ENCODE results near the gene RAB5IF. TPM values are rescaled to one million over a fixed set of nuclear protein-coding genes. Genes with fewer than 3 reads are reported as not detected.

The RAB5IF gene
- total and polyA plus RNA-seq, 2 of the 13 experiments (the other 11 are each of a cell fraction or from before 2014, with no cell fraction given): 261 to 305 TPM

GRCh38 chr20:36573103-36573797, 32.3 kb upstream of the RAB5IF start, which contains the start of gene TGIF2 (continued):
- TF ChIP-seq, protein P1, sequence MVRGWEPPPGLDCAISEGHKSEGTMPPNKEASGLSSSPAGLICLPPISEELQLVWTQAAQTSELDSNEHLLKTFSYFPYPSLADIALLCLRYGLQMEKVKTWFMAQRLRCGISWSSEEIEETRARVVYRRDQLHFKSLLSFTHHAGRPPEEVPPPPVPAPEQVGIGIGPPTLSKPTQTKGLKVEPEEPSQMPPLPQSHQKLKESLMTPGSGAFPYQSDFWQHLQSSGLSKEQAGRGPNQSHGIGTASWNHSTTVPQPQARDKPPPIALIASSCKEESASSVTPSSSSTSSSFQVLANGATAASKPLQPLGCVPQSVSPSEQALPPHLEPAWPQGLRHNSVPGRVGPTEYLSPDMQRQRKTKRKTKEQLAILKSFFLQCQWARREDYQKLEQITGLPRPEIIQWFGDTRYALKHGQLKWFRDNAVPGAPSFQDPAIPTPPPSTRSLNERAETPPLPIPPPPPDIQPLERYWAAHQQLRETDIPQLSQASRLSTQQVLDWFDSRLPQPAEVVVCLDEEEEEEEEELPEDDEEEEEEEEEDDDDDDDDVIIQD (CRISPR knock-in tag; IDR thresholded peaks at IDR 0.05; ENCODE audit: low read depth): 0 out of 2 replicates have a peak, but pooled peaks have one; percentile 11
- TF ChIP-seq ZNF33B (CRISPR knock-in tag; IDR thresholded peaks at IDR 0.05) (peak; percentile 89), ERF (CRISPR knock-in tag; IDR thresholded peaks at IDR 0.05) (peak; percentile 92), FOXA1 (IDR thresholded peaks at IDR 0.05) (no peak), FOXA1 (CRISPR knock-in tag; IDR thresholded peaks at IDR 0.05) (no peak), ARNT (IDR thresholded peaks at IDR 0.05) (no peak), ADNP (CRISPR knock-in tag; IDR thresholded peaks at IDR 0.05) (no peak), TRIM24 (CRISPR knock-in tag; IDR thresholded peaks at IDR 0.05) (no peak), AGO1 (IDR thresholded peaks at IDR 0.05; ENCODE audit: low read depth, low read length, poor library complexity, severe bottlenecking) (peak; percentile 41), TSC22D2 (CRISPR knock-in tag; IDR thresholded peaks at IDR 0.05; ENCODE audit: borderline replicate concordance) (0 out of 2 replicates have a peak, but pooled peaks have one; percentile 29), BCL6 (CRISPR knock-in tag; IDR thresholded peaks at IDR 0.05) (peak; percentile 68), HMG20A (CRISPR knock-in tag; IDR thresholded peaks at IDR 0.05; ENCODE audit: borderline replicate concordance) (peak; percentile 23; the same call in 1 of the 2 replicates), ZFP36L2 (CRISPR knock-in tag; IDR thresholded peaks at IDR 0.05) (peak; percentile 11; the same call in 1 of the 2 replicates), ZNF12 (CRISPR knock-in tag; IDR thresholded peaks at IDR 0.05) (0 out of 2 replicates have a peak, but pooled peaks have one; percentile 11), FOSL1 (CRISPR knock-in tag; IDR thresholded peaks at IDR 0.05; ENCODE audit: borderline replicate concordance) (no peak), E2F2 (CRISPR knock-in tag; IDR thresholded peaks at IDR 0.05; ENCODE audit: borderline replicate concordance) (no peak; the same call in 1 of the 2 replicates), NFE2L2 (IDR thresholded peaks at IDR 0.05; ENCODE audit: low read length) (no peak), TAF15 (IDR thresholded peaks at IDR 0.05; ENCODE audit: low read depth, low read length, poor library complexity, severe bottlenecking) (no peak), EZH2 (conservative IDR thresholded peaks at IDR 0.05; ENCODE audit: low read depth, low read length) (no peak), FIP1L1 (IDR thresholded peaks at IDR 0.05; ENCODE audit: borderline replicate concordance, insufficient read depth, low read depth, low read length) (no peak), ZNF589 (CRISPR knock-in tag; conservative IDR thresholded peaks at IDR 0.05) (no peak), PAWR (CRISPR knock-in tag; IDR thresholded peaks at IDR 0.05; ENCODE audit: borderline replicate concordance) (no peak)
- TF ChIP-seq, protein P2, sequence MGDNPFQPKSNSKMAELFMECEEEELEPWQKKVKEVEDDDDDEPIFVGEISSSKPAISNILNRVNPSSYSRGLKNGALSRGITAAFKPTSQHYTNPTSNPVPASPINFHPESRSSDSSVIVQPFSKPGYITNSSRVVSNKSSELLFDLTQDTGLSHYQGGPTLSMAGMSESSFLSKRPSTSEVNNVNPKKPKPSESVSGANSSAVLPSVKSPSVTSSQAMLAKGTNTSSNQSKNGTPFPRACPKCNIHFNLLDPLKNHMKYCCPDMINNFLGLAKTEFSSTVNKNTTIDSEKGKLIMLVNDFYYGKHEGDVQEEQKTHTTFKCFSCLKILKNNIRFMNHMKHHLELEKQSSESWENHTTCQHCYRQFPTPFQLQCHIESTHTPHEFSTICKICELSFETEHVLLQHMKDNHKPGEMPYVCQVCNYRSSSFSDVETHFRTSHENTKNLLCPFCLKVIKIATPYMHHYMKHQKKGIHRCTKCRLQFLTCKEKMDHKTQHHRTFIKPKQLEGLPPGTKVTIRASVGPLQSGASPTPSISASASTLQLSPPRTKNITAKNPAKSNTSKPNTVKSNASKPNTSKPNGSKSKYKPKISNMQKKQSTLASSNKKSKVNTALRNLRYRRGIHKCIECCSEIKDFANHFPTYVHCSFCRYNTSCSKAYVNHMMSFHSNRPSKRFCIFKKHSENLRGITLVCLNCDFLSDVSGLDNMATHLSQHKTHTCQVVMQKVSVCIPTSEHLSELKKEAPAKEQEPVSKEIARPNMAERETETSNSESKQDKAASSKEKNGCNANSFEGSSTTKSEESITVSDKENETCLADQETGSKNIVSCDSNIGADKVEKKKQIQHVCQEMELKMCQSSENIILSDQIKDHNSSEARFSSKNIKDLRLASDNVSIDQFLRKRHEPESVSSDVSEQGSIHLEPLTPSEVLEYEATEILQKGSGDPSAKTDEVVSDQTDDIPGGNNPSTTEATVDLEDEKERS (CRISPR knock-in tag; IDR thresholded peaks at IDR 0.05): peak; percentile 79
- TF ChIP-seq, protein P3, sequence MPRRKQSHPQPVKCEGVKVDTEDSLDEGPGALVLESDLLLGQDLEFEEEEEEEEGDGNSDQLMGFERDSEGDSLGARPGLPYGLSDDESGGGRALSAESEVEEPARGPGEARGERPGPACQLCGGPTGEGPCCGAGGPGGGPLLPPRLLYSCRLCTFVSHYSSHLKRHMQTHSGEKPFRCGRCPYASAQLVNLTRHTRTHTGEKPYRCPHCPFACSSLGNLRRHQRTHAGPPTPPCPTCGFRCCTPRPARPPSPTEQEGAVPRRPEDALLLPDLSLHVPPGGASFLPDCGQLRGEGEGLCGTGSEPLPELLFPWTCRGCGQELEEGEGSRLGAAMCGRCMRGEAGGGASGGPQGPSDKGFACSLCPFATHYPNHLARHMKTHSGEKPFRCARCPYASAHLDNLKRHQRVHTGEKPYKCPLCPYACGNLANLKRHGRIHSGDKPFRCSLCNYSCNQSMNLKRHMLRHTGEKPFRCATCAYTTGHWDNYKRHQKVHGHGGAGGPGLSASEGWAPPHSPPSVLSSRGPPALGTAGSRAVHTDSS (CRISPR knock-in tag; conservative IDR thresholded peaks at IDR 0.05): no peak

All from HepG2 (cell line).